CD4-positive, alpha-beta T cell treated with Interferon gamma for 1 hour (primary cell): ENCODE results near the gene PDE5A.
A peak's percentile ranks its signal among the peaks of the same experiment; 100 is the strongest.
"Not testable (repeated sequence)": the region's sequence is repeated elsewhere in the genome, so short reads cannot be mapped to it uniquely, and the experiment has no call there.

Experiments
- DNase-seq: peaks from one replicate; pipeline ENCODE4 v3.0.0-alpha.2; 2020

The PDE5A gene

GRCh38 chr4:119643306-119644042 is 14.9 kb upstream of the PDE5A start:
- DNase-seq: no peak

GRCh38 chr4:119641765-119642164 is 13.2 kb upstream of the PDE5A start:
- no peak for DNase-seq

GRCh38 chr4:119638359-119638758 is 9.8 kb upstream of the PDE5A start:
- DNase-seq: no peak

- not testable (repeated sequence) for DNase-seq
These were observed 8.2 kb upstream of the PDE5A start for GRCh38 chr4:119636851-119637250.

GRCh38 chr4:119632216-119632615 is 3.6 kb upstream of the PDE5A start:
- DNase-seq: no peak

- no peak for DNase-seq
These were observed 503 bp upstream of the PDE5A start for GRCh38 chr4:119629142-119629471.

- DNase-seq: peak; percentile 38
These were observed 1.0 kb downstream of the PDE5A start for GRCh38 chr4:119627267-119628255.

GRCh38 chr4:119626943-119627266 is 1.7 kb downstream of the PDE5A start:
- DNase-seq: no peak

GRCh38 chr4:119626420-119626819 is 2.2 kb downstream of the PDE5A start:
- DNase-seq: no peak

- no peak for DNase-seq
These were observed 2.8 kb downstream of the PDE5A start for GRCh38 chr4:119625761-119626160.

GRCh38 chr4:119624356-119624755 is 4.2 kb downstream of the PDE5A start:
- DNase-seq: no peak

GRCh38 chr4:119623025-119623424 is 5.6 kb downstream of the PDE5A start:
- no peak for DNase-seq

GRCh38 chr4:119615068-119615719 is 13.4 kb downstream of the PDE5A start:
- no peak for DNase-seq

GRCh38 chr4:119604266-119604665 is 24.3 kb downstream of the PDE5A start:
- DNase-seq: no peak

GRCh38 chr4:119602366-119602765 is 26.2 kb downstream of the PDE5A start:
- DNase-seq: no peak

- DNase-seq: no peak
These were observed 30.1 kb downstream of the PDE5A start for GRCh38 chr4:119598521-119598920.

- DNase-seq: no peak
These were observed 31.2 kb downstream of the PDE5A start for GRCh38 chr4:119597377-119597776.

- DNase-seq: no peak
These were observed 34.9 kb downstream of the PDE5A start for GRCh38 chr4:119593698-119594097.

GRCh38 chr4:119592830-119593229 is 35.8 kb downstream of the PDE5A start:
- DNase-seq: no peak

GRCh38 chr4:119589165-119589564 is 39.4 kb downstream of the PDE5A start:
- DNase-seq: no peak

GRCh38 chr4:119587796-119588195 is 40.8 kb downstream of the PDE5A start:
- no peak for DNase-seq

GRCh38 chr4:119585771-119586170 is 42.8 kb downstream of the PDE5A start:
- no peak for DNase-seq

GRCh38 chr4:119581190-119581873 is 47.3 kb downstream of the PDE5A start:
- DNase-seq: no peak
